Esophagus muscularis mucosa (tissue), 4 donors: Measurements from ENCODE around the gene HDAC1. TPM values are rescaled to one million over a fixed set of nuclear protein-coding genes. Genes with fewer than 3 reads are reported as not detected.

ENCODE experiments used
- DNase-seq: peaks from one replicate; pipeline ENCODE4 v3.0.0-alpha.2; 2017; ENCODE audit errors: extremely low spot score
- H3K27ac ChIP-seq, 4 donors: fragments of 200-600 bp; sonication (generic); replicated peaks in 1 of 4; 1 replicate in 3 of 4; 2 replicates in 1 of 4; pipeline ENCODE4 v1.5.1; 2016 to 2019; ENCODE audit warnings: mild to moderate bottlenecking in 1 of 4
- H3K27me3 ChIP-seq, 4 donors: fragments of 200-600 bp; sonication (generic); one replicate each; pipeline versions ENCODE4 v1.5.1 to v1.6.0; 2016 to 2019
- H3K36me3 ChIP-seq, 4 donors: fragments of 200-600 bp; sonication (generic); one replicate each; pipeline ENCODE4 v1.5.1; 2016 to 2019
- H3K4me1 ChIP-seq, 4 donors: fragments of 200-600 bp; sonication (generic); one replicate each; pipeline ENCODE4 v1.5.1; 2016 to 2019
- H3K4me3 ChIP-seq, 4 donors: fragments of 200-600 bp; sonication (generic); 1 replicate in 2 of 4; 2 replicates in 2 of 4; pipeline ENCODE4 v1.5.1; 2016 to 2019; ENCODE audit warnings: mild to moderate bottlenecking in 4 of 4, moderate library complexity in 1 of 4
- H3K9me3 ChIP-seq, 4 donors: fragments of 200-600 bp; sonication (generic); 1 replicate in 3 of 4; 2 replicates in 1 of 4; pipeline ENCODE4 v1.5.1; 2016 to 2019
- CTCF ChIP-seq, 3 experiments: fragments of 200-600 bp in 2 of 3; fragments of 450-650 bp in 1 of 3; sonication (generic) in 2 of 3; IDR thresholded peaks; one replicate each; pipeline ENCODE4 v1.5.1; 2017 to 2019; ENCODE audit warnings: antibody characterized with exemption in 3 of 3, mild to moderate bottlenecking in 2 of 3, moderate library complexity in 1 of 3
- EP300 ChIP-seq: sonication (generic); formaldehyde crosslinking; IDR thresholded peaks from one replicate; pipeline ENCODE4 v1.6.1; 2017; ENCODE audit warnings: antibody characterized with exemption
- POLR2A ChIP-seq: fragments of 450-650 bp; IDR thresholded peaks from one replicate; pipeline ENCODE4 v1.6.1; 2017; ENCODE audit warnings: antibody characterized with exemption, moderate library complexity, mild to moderate bottlenecking, low read depth
- POLR2AphosphoS5 ChIP-seq, 2 donors: sonication (generic); formaldehyde crosslinking; IDR thresholded peaks; one replicate each; pipeline ENCODE4 v1.6.1; 2017; ENCODE audit warnings: antibody characterized with exemption in 2 of 2
- WGBS: methylation state at CpG from one replicate; pipeline ENCODE4 v1.1.5; 2018; 5-methylcytosine and 5-hydroxymethylcytosine counted together
- intact Hi-C: fragments of 100-400 bp; cut with DNase I; formaldehyde crosslinking; loops from one replicate; pipeline ENCODE4 v1.15.1; 2023
- total RNA-seq, 4 donors: library from RNA; depleted of rRNA; stranded (reverse); fragments of >200 nt; gene quantifications; one replicate each; pipeline versions ENCODE4 v1.1.0 to v1.2.1, GENCODE V29; 2016

Gene HDAC1
- total RNA-seq, 4 donors from 2014 or later: 42.8 to 70.4 (median 51.4) TPM

- peaks cover 16 to 88% (median 72%) of the 10 kb centered on the region in 4 donors for H3K36me3 ChIP-seq
- H3K27ac ChIP-seq: no peak overlapping the region
- H3K4me1 ChIP-seq: peaks cover 0 to 5% (median 2%) of the 10 kb centered on the region in 4 donors
- no peaks in the 10 kb centered on the region for H3K9me3 ChIP-seq
- intact Hi-C loops: no loop called here
- WGBS: 58% methylated on average over 5 of the region's 5 CpGs
- H3K4me3 ChIP-seq: no peak overlapping the region
- DNase-seq: no peak
- TF ChIP-seq POLR2A (no peak), CTCF (IDR thresholded peaks at IDR 0.05) (no peak), POLR2AphosphoS5 (IDR thresholded peaks at IDR 0.05) (no peak), EP300 (no peak)
- H3K27me3 ChIP-seq: no peaks in the 10 kb centered on the region
These were observed 29.9 kb downstream of the HDAC1 start for GRCh38 chr1:32321712-32322291.

GRCh38 chr1:32327204-32327603, 35.3 kb downstream of the HDAC1 start:
- no peaks in the 10 kb centered on the region for H3K27me3 ChIP-seq
- H3K36me3 ChIP-seq: peaks cover 32 to 100% (median 83%) of the 10 kb centered on the region in 4 donors
- H3K4me3 ChIP-seq: no peak overlapping the region
- no peaks in the 10 kb centered on the region for H3K4me1 ChIP-seq
- TF ChIP-seq POLR2A (no peak), EP300 (no peak), CTCF (IDR thresholded peaks at IDR 0.05) (no peak), POLR2AphosphoS5 (IDR thresholded peaks at IDR 0.05) (no peak)
- no peak for DNase-seq
- intact Hi-C loops: no loop called here
- H3K27ac ChIP-seq: no peak overlapping the region
- WGBS: 94% methylated on average over 11 of the region's 11 CpGs
- H3K9me3 ChIP-seq: no peaks in the 10 kb centered on the region

GRCh38 chr1:32329931-32330466, 38.1 kb downstream of the HDAC1 start:
- 93% methylated on average over 4 of the region's 4 CpGs for WGBS
- no peak for DNase-seq
- no peak for TF ChIP-seq EP300
- TF ChIP-seq POLR2A: no peak
- no peak for TF ChIP-seq CTCF (IDR thresholded peaks at IDR 0.05)
- no peak for TF ChIP-seq POLR2AphosphoS5 (IDR thresholded peaks at IDR 0.05)
- intact Hi-C loops: no loop called here
- peaks cover 35 to 85% (median 80%) of the 10 kb centered on the region in 4 donors for H3K36me3 ChIP-seq
- H3K27me3 ChIP-seq: no peaks in the 10 kb centered on the region
- no peaks in the 10 kb centered on the region for H3K9me3 ChIP-seq
- no peak overlapping the region for H3K4me3 ChIP-seq
- H3K27ac ChIP-seq: no peak overlapping the region
- peaks cover 6 to 10% (median 8%) of the 10 kb centered on the region in 4 donors for H3K4me1 ChIP-seq

GRCh38 chr1:32330558-32331151, 38.8 kb downstream of the HDAC1 start:
- Histone ChIP-seq H3K4me3 (no peak overlapping the region), H3K27me3 (no peaks in the 10 kb centered on the region), H3K27ac (no peak overlapping the region), H3K4me1 (peaks cover 10 to 16% (median 15%) of the 10 kb centered on the region in 4 donors), H3K9me3 (no peaks in the 10 kb centered on the region), H3K36me3 (peaks cover 35 to 79% (median 73%) of the 10 kb centered on the region in 4 donors)
- no peak for DNase-seq
- TF ChIP-seq POLR2AphosphoS5 (IDR thresholded peaks at IDR 0.05) (no peak), POLR2A (no peak), CTCF (IDR thresholded peaks at IDR 0.05) (no peak), EP300 (no peak)
- WGBS: 88% methylated on average over 6 of the region's 12 CpGs
- intact Hi-C loops: no loop called here
